Adrenal gland (tissue), 12 donors: Measurements from ENCODE around the gene FAM83C. TPM values are rescaled to one million over a fixed set of nuclear protein-coding genes. Genes with fewer than 3 reads are reported as not detected.

Experiments
- DNase-seq, 7 donors: peaks; one replicate each; pipeline ENCODE4 v3.0.0-alpha.2; 2019 to 2020
- H3K27ac ChIP-seq, 5 donors: fragments of 200-600 bp; sonication (generic) in 4 of 5; 1 replicate in 3 of 5; 2 replicates in 2 of 5; pipeline versions ENCODE4 v1.5.1 to v1.8.0; 2016 to 2020; ENCODE audit warnings: mild to moderate bottlenecking in 1 of 5
- H3K27me3 ChIP-seq: fragments of 200-600 bp; 2 replicates; pipeline ENCODE4 v1.8.0; 2021
- H3K36me3 ChIP-seq, 2 donors: fragments of 200-600 bp; replicated peaks in 1 of 2; 1 replicate in 1 of 2; 2 replicates in 1 of 2; pipeline versions ENCODE4 v1.5.1 to v1.8.0; 2018 to 2022
- H3K4me1 ChIP-seq, 2 donors: fragments of 200-600 bp; replicated peaks in 1 of 2; 1 replicate in 1 of 2; 2 replicates in 1 of 2; pipeline versions ENCODE4 v1.5.1 to v1.8.0; 2018 to 2021
- H3K4me3 ChIP-seq, 4 donors: fragments of 200-600 bp; sonication (generic) in 3 of 4; one replicate each; pipeline ENCODE4 v1.5.1; 2016 to 2018
- H3K9me3 ChIP-seq, 3 donors: fragments of 200-600 bp; sonication (generic) in 1 of 3; replicated peaks in 1 of 3; 1 replicate in 2 of 3; 2 replicates in 1 of 3; pipeline versions ENCODE4 v1.5.1 to v1.8.0; 2016 to 2021
- POLR2A ChIP-seq, 2 donors: fragments of 450-650 bp; IDR thresholded peaks; one replicate each; pipeline ENCODE4 v1.6.1; 2017; ENCODE audit warnings: antibody characterized with exemption in 2 of 2, mild to moderate bottlenecking in 2 of 2, moderate library complexity in 1 of 2
- WGBS, 4 donors: extraction: QIAGEN DNeasy Blood & Tissue Kit in 2 of 4; methylation state at CpG; one replicate each; pipeline versions ENCODE4 v1.1.5 to v1.1.7; 2013 to 2017; 5-methylcytosine and 5-hydroxymethylcytosine counted together
- intact Hi-C, 2 donors: fragments of 100-400 bp; cut with DNase I; formaldehyde crosslinking; loops; one replicate each; pipeline versions ENCODE4 v1.14.1 to v1.15.0; 2022 to 2023
- polyA plus RNA-seq, 3 donors: library from polyadenylated mRNA; stranded (reverse); fragments of 200-250 nt in 2 of 3; fragments of 350-450 nt in 1 of 3; fragmentation: Illumina TruSeq in 1 of 3; extraction: RNeasy Lipid Tissue Mini Kit (QIAGEN cat#74804) in 1 of 3; gene quantifications; one replicate each; pipeline ENCODE4 v1.2.3, GENCODE V29; 2013 to 2014
- total RNA-seq, 9 donors: library from RNA; depleted of rRNA in 4 of 9; stranded (reverse); fragments of >200 nt in 4 of 9; fragments of 120-200 nt in 1 of 9; fragmentation: NEBNext Ultra II Directional in 1 of 9; extraction: Animal tissue kit (Norgen Biotek cat#: 25700) in 1 of 9; gene quantifications; one replicate each; pipeline versions ENCODE4 v1.1.0 to v1.2.4, GENCODE V29; 2013 to 2023
- TF ChIP-seq, protein P1 (sequence below), 6 experiments: fragments of 450-650 bp in 4 of 6; fragments of 200-600 bp in 2 of 6; sonication (generic) in 1 of 6; IDR thresholded peaks; 1 replicate in 5 of 6; 2 replicates in 1 of 6; pipeline versions ENCODE4 v1.5.1 to v1.8.0; 2016 to 2021; ENCODE audit warnings: antibody characterized with exemption in 6 of 6, mild to moderate bottlenecking in 2 of 6, moderate library complexity in 1 of 6
- donor health status: healthy with polysubstance abuse.
- donor health status: Bipolar disorder and iron deficiency.
- donor health status: DM: yes; HTN: yes; CAD: no.
- donor health status: DM: no; HTN: no; CAD: no.
- donor health status: DM: no; HTN: no; CAD: no.
- donor health status: DM: yes; HTN: yes; CAD: no.

Gene FAM83C
- total and polyA plus RNA-seq, 12 donors: 0.03 to 0.11 TPM; not detected in 10

DNA sequence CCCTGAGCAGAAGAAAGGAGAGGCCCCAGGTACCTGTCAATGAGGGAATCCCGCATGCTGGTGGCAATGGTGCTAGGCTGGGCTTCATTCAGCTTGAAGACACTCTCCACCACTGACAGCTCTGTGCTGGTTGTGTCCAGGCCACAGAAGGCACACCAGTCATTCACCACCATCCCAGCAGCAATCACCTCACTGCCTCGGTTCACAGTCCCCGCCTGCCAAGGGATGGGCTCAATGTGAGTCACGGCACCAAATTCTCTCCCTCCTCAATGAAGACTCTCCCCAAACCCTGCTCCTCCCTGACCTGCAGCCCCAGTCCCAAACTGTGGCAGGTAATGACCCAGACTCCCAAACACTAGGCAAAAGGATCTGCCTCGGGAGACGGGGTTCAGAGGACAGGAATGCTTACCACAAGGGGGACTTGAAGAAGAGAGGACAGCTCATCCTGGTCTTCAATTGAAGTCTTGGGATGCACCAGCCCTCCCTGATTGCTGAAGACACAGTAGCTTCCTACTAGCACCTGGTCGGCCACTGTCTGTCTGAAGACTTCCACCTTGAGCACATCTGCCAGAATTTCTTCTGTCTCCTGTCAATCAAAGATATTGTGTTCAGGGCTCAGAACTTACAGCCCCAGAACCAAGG lies 12.6 kb downstream of the FAM83C start:
- H3K4me3 ChIP-seq: no peak overlapping the region
- 83 to 98% (median 86%) methylated on average over 6 to 7 of the region's 7 CpGs for WGBS, 4 donors

DNA sequence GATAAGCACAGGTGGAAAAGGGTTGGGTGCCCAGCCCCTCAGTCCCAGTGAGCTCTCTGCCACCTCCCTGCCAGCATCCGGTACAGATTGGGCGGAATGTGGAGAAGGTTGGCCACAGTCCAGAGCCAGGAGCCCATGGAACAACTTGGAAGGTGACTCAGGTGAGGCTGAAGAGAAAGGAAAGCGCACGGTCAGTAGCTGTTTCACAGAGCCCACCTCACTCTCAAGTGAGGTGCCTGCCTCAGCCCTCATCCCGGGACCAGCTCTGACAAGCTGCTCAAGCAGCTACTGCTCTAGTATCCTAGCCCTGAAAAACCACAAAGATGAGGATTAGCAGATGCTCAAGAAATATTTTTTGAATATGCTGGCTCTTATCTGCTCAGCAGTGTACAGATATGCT lies 13.2 kb downstream of the FAM83C start:
- Histone ChIP-seq H3K36me3 (peaks cover 0 to 29% of the 10 kb centered on the region in 2 donors), H3K4me3 (no peak overlapping the region), H3K27ac (peak overlapping the region; percentile 83 to 100 (median 95)), H3K27me3 (no peaks in the 10 kb centered on the region), H3K4me1 (peaks cover 35 to 61% of the 10 kb centered on the region in 2 donors), H3K9me3 (no peaks in the 10 kb centered on the region)
- TF ChIP-seq, protein P1, sequence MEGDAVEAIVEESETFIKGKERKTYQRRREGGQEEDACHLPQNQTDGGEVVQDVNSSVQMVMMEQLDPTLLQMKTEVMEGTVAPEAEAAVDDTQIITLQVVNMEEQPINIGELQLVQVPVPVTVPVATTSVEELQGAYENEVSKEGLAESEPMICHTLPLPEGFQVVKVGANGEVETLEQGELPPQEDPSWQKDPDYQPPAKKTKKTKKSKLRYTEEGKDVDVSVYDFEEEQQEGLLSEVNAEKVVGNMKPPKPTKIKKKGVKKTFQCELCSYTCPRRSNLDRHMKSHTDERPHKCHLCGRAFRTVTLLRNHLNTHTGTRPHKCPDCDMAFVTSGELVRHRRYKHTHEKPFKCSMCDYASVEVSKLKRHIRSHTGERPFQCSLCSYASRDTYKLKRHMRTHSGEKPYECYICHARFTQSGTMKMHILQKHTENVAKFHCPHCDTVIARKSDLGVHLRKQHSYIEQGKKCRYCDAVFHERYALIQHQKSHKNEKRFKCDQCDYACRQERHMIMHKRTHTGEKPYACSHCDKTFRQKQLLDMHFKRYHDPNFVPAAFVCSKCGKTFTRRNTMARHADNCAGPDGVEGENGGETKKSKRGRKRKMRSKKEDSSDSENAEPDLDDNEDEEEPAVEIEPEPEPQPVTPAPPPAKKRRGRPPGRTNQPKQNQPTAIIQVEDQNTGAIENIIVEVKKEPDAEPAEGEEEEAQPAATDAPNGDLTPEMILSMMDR (IDR thresholded peaks at IDR 0.05): no peak
- TF ChIP-seq POLR2A (IDR thresholded peaks at IDR 0.05): no peak
- intact Hi-C loops: loop anchor here in 1 of 2 donors (10.0 kb wide), 1 partner anchor 134 kb away; the partner anchor contains the start of gene EDEM2
- peak in 1 of 7 donors; percentile 57 for DNase-seq
- WGBS, 4 donors: 76 to 86% (median 77%) methylated on average over 5 of the region's 5 CpGs

More for the DNA sequence above, 12.6 kb downstream of the FAM83C start:
- intact Hi-C loops: loop anchor here in 1 of 2 donors (10.0 kb wide), 1 partner anchor 135 kb away; the partner anchor contains the start of gene EDEM2
- DNase-seq: no peak
- peaks cover 0 to 24% of the 10 kb centered on the region in 2 donors for H3K36me3 ChIP-seq
- no peaks in the 10 kb centered on the region for H3K9me3 ChIP-seq
- H3K4me1 ChIP-seq: peaks cover 35 to 61% of the 10 kb centered on the region in 2 donors
- TF ChIP-seq POLR2A (IDR thresholded peaks at IDR 0.05): no peak
- TF ChIP-seq, protein P1 (IDR thresholded peaks at IDR 0.05): no peak
- peak overlapping the region in 3 of 5 donors; percentile 95 to 100 (median 99) for H3K27ac ChIP-seq
- H3K27me3 ChIP-seq: no peaks in the 10 kb centered on the region

DNA sequence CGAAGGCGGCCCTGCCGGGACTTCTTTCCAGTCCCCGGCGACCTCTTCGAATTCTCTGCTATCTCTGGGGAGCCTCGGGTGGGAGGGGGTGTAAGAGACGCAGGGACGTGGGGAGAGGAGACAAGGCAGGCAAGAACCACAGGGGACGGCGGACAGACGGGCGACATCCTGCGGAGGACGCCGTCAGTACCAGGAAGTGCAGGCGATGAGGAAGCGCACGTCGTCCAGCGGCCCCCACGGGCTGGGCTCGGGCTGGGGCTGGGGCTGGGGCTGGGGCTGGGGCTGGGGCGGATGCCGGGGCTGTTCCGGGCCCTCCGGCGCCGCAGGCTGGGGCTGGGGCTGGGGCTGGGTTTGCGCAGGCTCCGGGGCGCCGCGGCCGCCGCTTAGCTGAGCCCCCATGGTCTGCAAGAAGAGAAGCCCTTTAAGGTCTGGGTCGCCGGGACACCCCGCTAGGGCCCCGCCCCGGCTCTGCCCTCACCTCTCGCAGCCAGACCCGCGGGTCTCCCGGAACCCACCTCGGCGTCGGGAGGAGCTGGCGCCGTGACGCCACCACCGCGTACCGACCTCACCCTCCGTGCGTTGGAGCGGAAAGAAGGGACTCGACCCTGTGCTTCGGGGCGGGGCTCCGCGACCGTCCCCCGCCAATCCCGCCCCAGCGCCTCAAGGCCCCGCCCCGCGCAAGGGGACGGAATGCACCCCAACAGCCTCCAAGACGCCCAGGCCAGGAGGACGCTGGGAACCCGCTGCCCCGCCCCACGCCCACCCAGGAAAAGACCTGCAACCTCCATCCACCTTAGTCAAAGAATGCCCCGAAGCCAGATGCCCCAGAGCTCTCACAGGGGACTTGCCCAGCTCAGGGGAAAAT lies 14.5 kb downstream of the FAM83C start, which contains the start of gene MMP24OS:
Gene MMP24OS, minus strand, starts transcription at position 592 of the 865 bp plus-strand sequence. Its CDS starts 193 bp downstream, at position 399.
- no peaks in the 10 kb centered on the region for H3K9me3 ChIP-seq
- TF ChIP-seq, protein P1 (IDR thresholded peaks at IDR 0.05): peak in 2 of 6 experiments; percentile 1 to 5
- peak; percentile 92 to 97 for TF ChIP-seq POLR2A (IDR thresholded peaks at IDR 0.05)
- intact Hi-C loops: loop anchor here in 1 of 2 donors (10.0 kb wide), 1 partner anchor 133 kb away; the partner anchor contains the start of gene EDEM2
- H3K36me3 ChIP-seq: peaks cover 0 to 31% of the 10 kb centered on the region in 2 donors
- H3K4me1 ChIP-seq: peaks cover 26 to 48% of the 10 kb centered on the region in 2 donors
- 0 to 2% (median 1%) methylated on average over 10 to 74 of the region's 76 CpGs for whole genome bisulfite sequencing, 4 donors
- peak within 1 kb of the TSS; percentile 50 to 86 (median 74) for H3K4me3 ChIP-seq
- peak within 1 kb of the TSS; percentile 83 to 100 (median 95) for H3K27ac ChIP-seq
- peak; percentile 92 to 95 (median 94) for DNase-seq
- no peaks in the 10 kb centered on the region for H3K27me3 ChIP-seq
